GM23338 (cell line): ENCODE data around the gene SLC6A3. TPM values are rescaled to one million over a fixed set of nuclear protein-coding genes. Genes with fewer than 3 reads are reported as not detected.

Source experiments
- ATAC-seq: fragments of 200-7000 bp; cut with Tn5 transposase; 3 replicates; pipeline ENCODE4 v1.9.1; 2020
- DNase-seq: peaks from one replicate; pipeline ENCODE4 v3.0.0-alpha.2; 2015; ENCODE audit warnings: low spot score
- H2AFZ ChIP-seq: fragments of 200-600 bp; sonication (generic); 2 replicates; pipeline ENCODE4 v1.8.0; 2016; ENCODE audit warnings: antibody characterized with exemption, mild to moderate bottlenecking, moderate library complexity
- H3F3A ChIP-seq: fragments of 200-600 bp; sonication (generic); replicated peaks from 2 replicates; pipeline ENCODE4 v1.8.0; 2017; ENCODE audit warnings: antibody characterized with exemption, mixed run types, low read depth
- H3K27ac ChIP-seq: fragments of 200-600 bp; sonication (generic); 2 replicates; pipeline ENCODE4 v1.6.1; 2016; ENCODE audit warnings: low read depth
- H3K27me3 ChIP-seq: fragments of 200-600 bp; sonication (generic); 2 replicates; pipeline ENCODE4 v1.8.0; 2016; ENCODE audit warnings: mild to moderate bottlenecking, mixed run types, moderate library complexity; ENCODE audit not compliant: insufficient read depth
- H3K36me3 ChIP-seq: fragments of 200-600 bp; sonication (generic); 2 replicates; pipeline ENCODE4 v1.8.0; 2016; ENCODE audit warnings: mild to moderate bottlenecking; ENCODE audit not compliant: insufficient read depth
- H3K4me1 ChIP-seq: fragments of 200-600 bp; sonication (generic); 2 replicates; pipeline ENCODE4 v1.8.0; 2016; ENCODE audit warnings: mild to moderate bottlenecking, moderate library complexity; ENCODE audit not compliant: insufficient read depth
- H3K4me2 ChIP-seq: fragments of 200-600 bp; sonication (generic); 2 replicates; pipeline ENCODE4 v1.7.1; 2017; ENCODE audit warnings: mixed run types
- H3K4me3 ChIP-seq: fragments of 200-600 bp; sonication (generic); 2 replicates; pipeline ENCODE4 v1.6.1; 2016; ENCODE audit warnings: mixed run types
- H3K79me2 ChIP-seq: fragments of 200-600 bp; sonication (generic); replicated peaks from 2 replicates; pipeline ENCODE4 v1.8.0; 2017; ENCODE audit warnings: mild to moderate bottlenecking; ENCODE audit not compliant: insufficient read depth
- H3K9me2 ChIP-seq: fragments of 200-600 bp; sonication (generic); 2 replicates; pipeline ENCODE4 v1.8.0; 2017; ENCODE audit not compliant: insufficient read depth
- H4K20me1 ChIP-seq: fragments of 200-600 bp; sonication (generic); replicated peaks from 2 replicates; pipeline ENCODE4 v1.8.0; 2017; ENCODE audit warnings: mild to moderate bottlenecking; ENCODE audit not compliant: insufficient read depth
- H3K27ac Mint-ChIP-seq: 2 replicates; pipeline ENCODE4 v1.8.0; 2020; ENCODE audit warnings: inconsistent platforms, mild to moderate bottlenecking, moderate library complexity, mixed read lengths
- H3K27me3 Mint-ChIP-seq: 3 replicates; pipeline ENCODE4 v1.8.0; 2022; ENCODE audit warnings: low read depth, mild to moderate bottlenecking, moderate library complexity, mixed read lengths, inconsistent platforms; ENCODE audit not compliant: insufficient read depth, poor library complexity
- H3K36me3 Mint-ChIP-seq: 3 replicates; pipeline ENCODE4 v1.8.0; 2021; ENCODE audit warnings: low read depth, mild to moderate bottlenecking, inconsistent platforms, moderate library complexity, mixed read lengths
- H3K4me1 Mint-ChIP-seq: 3 replicates; pipeline ENCODE4 v1.8.0; 2020; ENCODE audit warnings: mild to moderate bottlenecking, inconsistent platforms, mixed read lengths
- H3K4me3 Mint-ChIP-seq: 3 replicates; pipeline ENCODE4 v1.8.0; 2021; ENCODE audit warnings: moderate library complexity, mild to moderate bottlenecking, inconsistent platforms, mixed read lengths
- H3K9me3 Mint-ChIP-seq: 3 replicates; pipeline ENCODE4 v1.8.0; 2020; ENCODE audit warnings: moderate library complexity, mild to moderate bottlenecking, inconsistent platforms, mixed read lengths
- CTCF ChIP-seq, 2 experiments: fragments of 200-600 bp in 1 of 2; sonication (generic) in 1 of 2; conservative IDR thresholded peaks; 2 replicates each; pipeline versions ENCODE4 v1.5.1 to v1.6.1; 2016 to 2017; ENCODE audit warnings: antibody characterized with exemption in 2 of 2, low read depth in 2 of 2, mild to moderate bottlenecking in 2 of 2, moderate library complexity in 1 of 2
- EZH2phosphoT487 ChIP-seq: fragments of 200-600 bp; sonication (generic); IDR thresholded peaks from one replicate; pipeline ENCODE4 v1.8.1; 2018; ENCODE audit warnings: antibody characterized with exemption; ENCODE audit not compliant: unreplicated experiment
- JUNB ChIP-seq: IDR thresholded peaks from one replicate; pipeline ENCODE4 v1.6.1; 2016; ENCODE audit warnings: antibody characterized with exemption; ENCODE audit not compliant: unreplicated experiment
- POLR2AphosphoS5 ChIP-seq: IDR thresholded peaks from 2 replicates; pipeline ENCODE4 v1.6.1; 2016; ENCODE audit warnings: antibody characterized with exemption, low read depth
- STAT1 ChIP-seq: IDR thresholded peaks from one replicate; pipeline ENCODE4 v1.6.1; 2016; ENCODE audit warnings: antibody characterized with exemption; ENCODE audit not compliant: unreplicated experiment
- ZNF114 ChIP-seq: fragments of 250-450 bp; sonication (Bioruptor Pico); IDR thresholded peaks from 2 replicates; pipeline ENCODE4 v1.5.0; 2020; ENCODE audit warnings: mild to moderate bottlenecking, moderate library complexity
- polyA plus RNA-seq: library from polyadenylated mRNA; unstranded; fragments of >200 nt; fragmentation: Nextera tagmentation; extraction: Ambion mirVana; gene quantifications from 2 replicates; pipeline ENCODE4 v1.2.1, GENCODE V29; 2016
- total RNA-seq: library from RNA; depleted of rRNA; stranded (reverse); fragments of >200 nt; shearing (Covaris generic); gene quantifications from 2 replicates; pipeline ENCODE4 v1.2.3, GENCODE V29; 2014
- TF ChIP-seq, protein P1 (sequence below): IDR thresholded peaks from one replicate; pipeline ENCODE4 v1.6.1; 2018; ENCODE audit warnings: antibody characterized with exemption; ENCODE audit not compliant: unreplicated experiment

Gene SLC6A3
- total and polyA plus RNA-seq, 2 experiments from 2014 or later, result 0.76 to 1.0 TPM

GRCh38 chr5:1404062-1404461 lies 41.2 kb downstream of the SLC6A3 start:
- H3K27ac ChIP-seq, result no peak overlapping the region
- Mint-ChIP-seq H3K27me3 (peaks cover 21% of the 10 kb centered on the region), H3K36me3 (no peaks in the 10 kb centered on the region; the same call in 2 of the 3 replicates), H3K4me1 (peaks cover 3% of the 10 kb centered on the region; the same call in 2 of the 3 replicates), H3K9me3 (no peaks in the 10 kb centered on the region), H3K27ac (no peak overlapping the region), H3K4me3 (no peak overlapping the region)
- no peaks in the 10 kb centered on the region for H4K20me1 ChIP-seq
- no peak overlapping the region for H3K4me2 ChIP-seq
- H3K79me2 ChIP-seq, result no peaks in the 10 kb centered on the region
- H3K4me1 ChIP-seq, result no peaks in the 10 kb centered on the region
- no peaks in the 10 kb centered on the region for H3K27me3 ChIP-seq
- H2AFZ ChIP-seq, result no peak overlapping the region
- no peak for ATAC-seq
- no peaks in the 10 kb centered on the region for H3K36me3 ChIP-seq
- no peaks in the 10 kb centered on the region for H3K9me2 ChIP-seq
- no peaks in the 10 kb centered on the region for H3F3A ChIP-seq
- no peak for TF ChIP-seq POLR2AphosphoS5
- no peak for TF ChIP-seq CTCF (conservative IDR thresholded peaks at IDR 0.05; ENCODE audit: low read depth in 2 of 2)
- no peak overlapping the region for H3K4me3 ChIP-seq
- DNase-seq, result no peak

GRCh38 chr5:1402611-1403255 lies 42.5 kb downstream of the SLC6A3 start:
- Histone ChIP-seq H3K9me2 (no peaks in the 10 kb centered on the region), H3K36me3 (no peaks in the 10 kb centered on the region), H3K4me1 (no peaks in the 10 kb centered on the region), H4K20me1 (no peaks in the 10 kb centered on the region), H3K4me2 (no peak overlapping the region), H3K79me2 (no peaks in the 10 kb centered on the region), H3K27me3 (no peaks in the 10 kb centered on the region), H3K4me3 (no peak overlapping the region), H2AFZ (no peak overlapping the region), H3F3A (no peaks in the 10 kb centered on the region), H3K27ac (no peak overlapping the region)
- H3K27me3 Mint-ChIP-seq, result peaks cover 21% of the 10 kb centered on the region
- no peaks in the 10 kb centered on the region; the same call in 2 of the 3 replicates for H3K36me3 Mint-ChIP-seq
- no peak overlapping the region for H3K27ac Mint-ChIP-seq
- DNase-seq, result no peak
- no peak overlapping the region for H3K4me3 Mint-ChIP-seq
- H3K4me1 Mint-ChIP-seq, result peaks cover 3% of the 10 kb centered on the region; the same call in 2 of the 3 replicates
- no peaks in the 10 kb centered on the region; the same call in 2 of the 3 replicates for H3K9me3 Mint-ChIP-seq
- no peak for ATAC-seq
- no peak for TF ChIP-seq ZNF114 (CRISPR knock-in tag)
- no peak for TF ChIP-seq JUNB

GRCh38 chr5:1401536-1402138 lies 43.6 kb downstream of the SLC6A3 start:
- DNase-seq, result no peak
- Mint-ChIP-seq H3K36me3 (no peaks in the 10 kb centered on the region; the same call in 2 of the 3 replicates), H3K9me3 (no peaks in the 10 kb centered on the region; the same call in 2 of the 3 replicates), H3K27me3 (peaks cover 17% of the 10 kb centered on the region), H3K4me1 (no peaks in the 10 kb centered on the region; the same call in none of the 3 replicates), H3K4me3 (no peak overlapping the region), H3K27ac (no peak overlapping the region)
- Histone ChIP-seq H4K20me1 (no peaks in the 10 kb centered on the region), H2AFZ (no peak overlapping the region), H3F3A (no peaks in the 10 kb centered on the region), H3K9me2 (no peaks in the 10 kb centered on the region), H3K36me3 (no peaks in the 10 kb centered on the region), H3K4me1 (no peaks in the 10 kb centered on the region), H3K27ac (no peak overlapping the region), H3K79me2 (no peaks in the 10 kb centered on the region), H3K27me3 (no peaks in the 10 kb centered on the region), H3K4me2 (no peak overlapping the region), H3K4me3 (no peak overlapping the region)
- peak; percentile 21 for ATAC-seq
- TF ChIP-seq, protein P1, sequence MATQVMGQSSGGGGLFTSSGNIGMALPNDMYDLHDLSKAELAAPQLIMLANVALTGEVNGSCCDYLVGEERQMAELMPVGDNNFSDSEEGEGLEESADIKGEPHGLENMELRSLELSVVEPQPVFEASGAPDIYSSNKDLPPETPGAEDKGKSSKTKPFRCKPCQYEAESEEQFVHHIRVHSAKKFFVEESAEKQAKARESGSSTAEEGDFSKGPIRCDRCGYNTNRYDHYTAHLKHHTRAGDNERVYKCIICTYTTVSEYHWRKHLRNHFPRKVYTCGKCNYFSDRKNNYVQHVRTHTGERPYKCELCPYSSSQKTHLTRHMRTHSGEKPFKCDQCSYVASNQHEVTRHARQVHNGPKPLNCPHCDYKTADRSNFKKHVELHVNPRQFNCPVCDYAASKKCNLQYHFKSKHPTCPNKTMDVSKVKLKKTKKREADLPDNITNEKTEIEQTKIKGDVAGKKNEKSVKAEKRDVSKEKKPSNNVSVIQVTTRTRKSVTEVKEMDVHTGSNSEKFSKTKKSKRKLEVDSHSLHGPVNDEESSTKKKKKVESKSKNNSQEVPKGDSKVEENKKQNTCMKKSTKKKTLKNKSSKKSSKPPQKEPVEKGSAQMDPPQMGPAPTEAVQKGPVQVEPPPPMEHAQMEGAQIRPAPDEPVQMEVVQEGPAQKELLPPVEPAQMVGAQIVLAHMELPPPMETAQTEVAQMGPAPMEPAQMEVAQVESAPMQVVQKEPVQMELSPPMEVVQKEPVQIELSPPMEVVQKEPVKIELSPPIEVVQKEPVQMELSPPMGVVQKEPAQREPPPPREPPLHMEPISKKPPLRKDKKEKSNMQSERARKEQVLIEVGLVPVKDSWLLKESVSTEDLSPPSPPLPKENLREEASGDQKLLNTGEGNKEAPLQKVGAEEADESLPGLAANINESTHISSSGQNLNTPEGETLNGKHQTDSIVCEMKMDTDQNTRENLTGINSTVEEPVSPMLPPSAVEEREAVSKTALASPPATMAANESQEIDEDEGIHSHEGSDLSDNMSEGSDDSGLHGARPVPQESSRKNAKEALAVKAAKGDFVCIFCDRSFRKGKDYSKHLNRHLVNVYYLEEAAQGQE, result no peak
- TF ChIP-seq CTCF (conservative IDR thresholded peaks at IDR 0.05; ENCODE audit: low read depth in 2 of 2) (no peak), EZH2phosphoT487 (no peak), STAT1 (no peak), JUNB (no peak)
